Skeletal muscle tissue (tissue), 4 donors: ENCODE measurements around the gene TNNI3K. TPM values are rescaled to one million over a fixed set of nuclear protein-coding genes. Genes with fewer than 3 reads are reported as not detected.

Experiments
- H3K27ac ChIP-seq: one replicate; pipeline ENCODE4 v1.7.0; 2013; ENCODE audit warnings: mild to moderate bottlenecking, low read depth, low read length, inconsistent platforms
- H3K27me3 ChIP-seq, 3 donors: one replicate each; pipeline ENCODE4 v1.7.0; 2013; ENCODE audit warnings: low read length in 3 of 3; ENCODE audit not compliant: control insufficient read depth in 3 of 3, insufficient read depth in 3 of 3
- H3K36me3 ChIP-seq, 3 donors: one replicate each; pipeline ENCODE4 v1.7.0; 2013; ENCODE audit warnings: low read length in 3 of 3; ENCODE audit not compliant: control insufficient read depth in 3 of 3, insufficient read depth in 3 of 3
- H3K4me1 ChIP-seq, 3 donors: one replicate each; pipeline ENCODE4 v1.7.0; 2013; ENCODE audit warnings: low read length in 3 of 3, mild to moderate bottlenecking in 3 of 3; ENCODE audit not compliant: control insufficient read depth in 3 of 3, insufficient read depth in 3 of 3
- H3K4me3 ChIP-seq, 3 donors: one replicate each; pipeline ENCODE4 v1.7.0; 2013; ENCODE audit warnings: low read length in 3 of 3
- H3K9ac ChIP-seq, 3 donors: one replicate each; pipeline ENCODE4 v1.7.0; 2013; ENCODE audit warnings: low read length in 3 of 3, mild to moderate bottlenecking in 3 of 3, moderate library complexity in 2 of 3, low read depth in 1 of 3
- H3K9me3 ChIP-seq, 3 donors: one replicate each; pipeline ENCODE4 v1.7.0; 2013; ENCODE audit warnings: low read length in 3 of 3; ENCODE audit not compliant: control insufficient read depth in 3 of 3
- total RNA-seq: library from RNA; depleted of rRNA; stranded (reverse); fragments of >200 nt; gene quantifications from one replicate; pipeline ENCODE4 v1.2.3, GENCODE V29; 2014
- donor health status: Osteomylitis.

TNNI3K gene
- total RNA-seq, 1 donor from 2014 or later, result 2.1 TPM

DNA sequence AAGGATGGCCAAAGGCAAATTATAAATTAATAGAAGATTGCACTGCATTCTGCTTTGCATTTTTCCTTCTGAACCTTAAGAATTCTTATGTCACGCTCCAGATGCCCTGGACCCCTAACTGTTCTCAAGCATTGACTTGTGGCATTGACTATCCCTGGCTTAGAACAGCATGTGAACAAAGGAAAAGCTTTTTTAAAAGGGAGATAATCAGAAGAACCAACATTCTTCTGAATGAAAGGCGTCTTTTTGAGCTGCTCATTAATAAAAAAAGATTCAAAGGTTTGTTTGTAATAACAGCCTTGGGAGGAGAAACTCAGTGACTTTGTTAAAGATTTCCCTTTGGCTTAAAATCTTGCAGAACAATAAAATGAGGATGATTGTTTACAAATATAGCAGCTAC, 105.5 kb downstream of the TNNI3K start:
- no peaks in the 10 kb centered on the region for H3K9me3 ChIP-seq
- no peak overlapping the region for H3K9ac ChIP-seq
- no peaks in the 10 kb centered on the region for H3K4me1 ChIP-seq
- H3K36me3 ChIP-seq, result no peaks in the 10 kb centered on the region
- H3K4me3 ChIP-seq, result no peak overlapping the region
- no peaks in the 10 kb centered on the region for H3K27me3 ChIP-seq
- H3K27ac ChIP-seq, result no peak overlapping the region

DNA sequence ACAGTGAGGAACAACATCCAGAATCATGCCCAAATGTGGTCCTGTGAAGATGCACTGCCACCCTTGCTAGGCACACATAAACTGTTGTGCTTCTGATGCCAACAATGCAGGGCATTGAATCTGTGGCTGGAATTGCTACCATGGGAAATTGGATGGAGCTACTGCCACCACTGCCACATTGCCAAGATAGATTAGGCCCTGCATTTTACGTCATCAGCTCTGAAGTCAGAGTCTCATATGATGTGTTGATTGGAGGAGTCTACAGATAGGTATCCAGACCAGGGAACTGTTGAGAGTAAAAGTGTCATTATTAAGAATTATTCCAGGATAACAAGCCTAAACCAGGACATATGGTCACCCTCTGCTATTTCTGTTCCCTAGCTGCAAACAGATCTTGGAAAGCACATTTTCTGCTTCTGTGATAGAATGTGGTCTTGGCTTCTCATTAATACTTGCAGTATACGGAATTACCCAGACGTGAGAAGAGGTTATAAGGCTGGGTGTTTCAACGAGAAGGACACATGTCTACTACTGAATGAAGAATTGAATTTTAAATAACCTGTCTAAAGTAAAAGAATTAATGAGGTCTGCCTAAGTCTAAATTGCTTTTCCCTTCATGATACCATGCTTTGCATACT, 106.6 kb downstream of the TNNI3K start:
- H3K27ac ChIP-seq, result no peak overlapping the region
- no peaks in the 10 kb centered on the region for H3K27me3 ChIP-seq
- H3K4me3 ChIP-seq, result no peak overlapping the region
- H3K4me1 ChIP-seq, result no peaks in the 10 kb centered on the region
- no peak overlapping the region for H3K9ac ChIP-seq
- no peaks in the 10 kb centered on the region for H3K36me3 ChIP-seq
- no peaks in the 10 kb centered on the region for H3K9me3 ChIP-seq

DNA sequence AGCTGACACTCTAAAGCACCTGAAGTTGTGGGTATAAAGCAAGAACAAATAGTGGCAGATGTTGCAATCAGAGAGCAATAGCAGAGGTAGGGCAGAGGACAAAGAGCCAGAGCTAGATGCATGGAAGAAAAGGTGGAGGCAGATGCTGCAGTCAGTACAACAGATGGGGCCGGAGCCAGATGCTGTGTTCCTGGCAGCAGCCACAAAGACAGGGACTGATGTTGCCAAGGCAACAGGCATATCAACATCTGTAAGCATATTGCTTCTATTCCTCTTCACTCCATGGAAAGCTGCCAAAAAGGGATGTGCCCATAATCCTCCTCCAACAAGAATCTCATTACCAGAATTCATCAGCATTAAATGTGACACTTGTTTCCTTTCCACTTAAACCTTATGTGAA, 108.0 kb downstream of the TNNI3K start:
- Histone ChIP-seq H3K27me3 (no peaks in the 10 kb centered on the region), H3K9ac (no peak overlapping the region), H3K9me3 (no peaks in the 10 kb centered on the region), H3K27ac (no peak overlapping the region), H3K36me3 (no peaks in the 10 kb centered on the region), H3K4me1 (no peaks in the 10 kb centered on the region), H3K4me3 (no peak overlapping the region)

DNA sequence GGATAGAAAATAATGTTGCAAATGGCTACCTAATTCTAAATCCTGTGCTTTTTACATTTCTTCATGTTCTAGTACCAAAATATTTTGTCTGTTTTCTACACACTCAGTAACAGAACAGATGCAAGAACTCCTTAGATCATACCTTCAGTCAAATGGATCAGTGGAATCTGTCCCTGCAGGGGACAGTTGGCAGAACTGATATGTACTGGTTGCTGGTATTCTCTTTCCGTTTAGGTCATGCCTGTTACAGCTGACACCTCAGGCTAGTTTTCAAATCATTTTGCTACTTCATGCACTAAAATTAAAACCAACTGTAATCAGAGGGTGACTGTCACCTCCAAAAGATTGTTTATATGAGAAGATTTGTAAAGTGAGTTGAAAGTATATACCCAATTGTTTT, 109.2 kb downstream of the TNNI3K start:
- H3K27me3 ChIP-seq, result no peaks in the 10 kb centered on the region
- no peak overlapping the region for H3K4me3 ChIP-seq
- no peaks in the 10 kb centered on the region for H3K9me3 ChIP-seq
- H3K27ac ChIP-seq, result no peak overlapping the region
- no peak overlapping the region for H3K9ac ChIP-seq
- H3K4me1 ChIP-seq, result no peaks in the 10 kb centered on the region
- no peaks in the 10 kb centered on the region for H3K36me3 ChIP-seq

DNA sequence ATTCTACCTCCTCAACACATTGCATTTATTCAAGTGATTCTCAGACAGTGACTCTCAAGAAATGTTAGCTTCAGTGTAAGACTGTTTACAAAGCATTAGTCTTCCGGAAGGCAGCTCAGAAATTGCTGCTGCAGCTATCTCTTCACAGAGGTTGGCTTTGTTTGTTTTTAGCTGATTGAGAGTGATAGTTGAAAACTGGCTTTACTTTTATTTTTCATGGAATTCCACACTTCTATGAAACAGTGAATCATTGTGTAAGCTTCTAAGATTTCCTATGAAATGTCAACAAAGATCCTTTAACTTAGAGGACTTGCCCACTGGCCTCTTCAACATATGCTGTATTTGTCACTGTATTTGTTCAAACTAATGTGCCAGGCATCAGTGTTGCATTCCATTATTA, 121.3 kb downstream of the TNNI3K start:
- no peak overlapping the region for H3K27ac ChIP-seq
- H3K9ac ChIP-seq, result no peak overlapping the region
- H3K4me1 ChIP-seq, result no peaks in the 10 kb centered on the region
- no peaks in the 10 kb centered on the region for H3K27me3 ChIP-seq
- H3K36me3 ChIP-seq, result no peaks in the 10 kb centered on the region
- H3K4me3 ChIP-seq, result no peak overlapping the region
- no peaks in the 10 kb centered on the region for H3K9me3 ChIP-seq

DNA sequence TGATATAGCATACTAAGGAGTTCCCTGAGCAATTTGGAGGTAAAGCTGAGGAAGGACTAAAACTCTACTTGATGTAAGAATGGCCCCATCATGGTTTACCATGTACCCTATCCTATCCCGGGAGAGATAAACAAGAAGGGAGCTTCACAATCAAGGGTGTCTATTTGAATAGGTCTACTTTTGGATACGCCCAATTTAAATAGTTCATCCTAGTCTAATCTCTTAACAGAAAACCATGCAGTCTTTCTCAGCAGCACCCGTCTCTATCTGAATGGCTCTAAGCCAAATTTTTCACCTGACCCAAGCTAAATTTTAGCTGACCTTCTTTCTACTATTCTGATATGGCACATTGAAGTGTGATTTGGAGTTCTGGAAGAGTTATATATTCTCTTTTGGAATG, 122.0 kb downstream of the TNNI3K start:
- Histone ChIP-seq H3K4me3 (no peak overlapping the region), H3K4me1 (no peaks in the 10 kb centered on the region), H3K9me3 (no peaks in the 10 kb centered on the region), H3K9ac (no peak overlapping the region), H3K36me3 (no peaks in the 10 kb centered on the region), H3K27ac (no peak overlapping the region), H3K27me3 (no peaks in the 10 kb centered on the region)

DNA sequence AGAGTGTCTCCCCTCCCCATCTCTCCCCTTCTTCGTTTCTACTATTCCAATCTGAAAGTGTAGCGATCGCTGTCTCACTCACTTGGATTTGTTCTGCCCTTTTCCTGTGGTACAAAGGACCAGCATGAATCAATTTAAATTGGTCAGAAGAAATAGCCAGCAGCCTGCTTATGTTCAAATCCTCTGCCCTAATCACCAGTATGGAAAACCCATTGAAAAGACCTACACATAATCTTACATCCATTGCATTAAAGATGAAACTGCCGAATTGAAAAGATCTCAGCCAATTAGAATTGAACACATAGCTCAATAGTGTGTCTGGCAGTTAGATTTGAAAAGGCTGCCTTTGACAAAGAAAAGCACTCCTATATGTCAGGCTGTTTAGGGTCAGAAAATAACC, 122.6 kb downstream of the TNNI3K start:
- Histone ChIP-seq H3K36me3 (no peaks in the 10 kb centered on the region), H3K27ac (no peak overlapping the region), H3K4me1 (no peaks in the 10 kb centered on the region), H3K27me3 (no peaks in the 10 kb centered on the region), H3K4me3 (no peak overlapping the region), H3K9ac (no peak overlapping the region), H3K9me3 (no peaks in the 10 kb centered on the region)

DNA sequence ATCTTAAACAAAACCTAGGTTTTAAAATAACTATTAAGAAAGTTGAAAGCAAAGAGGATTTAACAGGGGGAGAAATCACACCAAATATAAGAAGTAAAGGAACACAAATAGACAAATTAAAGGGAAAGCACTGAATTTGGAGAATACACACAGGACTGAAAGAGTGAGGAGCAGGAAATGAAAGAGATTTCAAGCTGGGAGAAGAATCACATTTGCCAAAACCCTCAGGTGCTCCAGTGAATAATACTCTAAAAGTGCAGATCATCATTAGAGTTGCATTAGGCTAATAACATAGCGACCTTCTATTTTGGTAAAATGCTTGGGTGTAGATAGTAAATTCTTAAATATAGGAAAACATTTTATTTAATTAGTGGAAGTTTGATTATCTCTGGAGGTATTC, 127.5 kb downstream of the TNNI3K start:
- peaks cover 0 to 5% (median 0%) of the 10 kb centered on the region in 3 donors for H3K9me3 ChIP-seq
- no peaks in the 10 kb centered on the region for H3K36me3 ChIP-seq
- no peak overlapping the region for H3K4me3 ChIP-seq
- no peak overlapping the region for H3K27ac ChIP-seq
- no peak overlapping the region for H3K9ac ChIP-seq
- no peaks in the 10 kb centered on the region for H3K27me3 ChIP-seq
- no peaks in the 10 kb centered on the region for H3K4me1 ChIP-seq

DNA sequence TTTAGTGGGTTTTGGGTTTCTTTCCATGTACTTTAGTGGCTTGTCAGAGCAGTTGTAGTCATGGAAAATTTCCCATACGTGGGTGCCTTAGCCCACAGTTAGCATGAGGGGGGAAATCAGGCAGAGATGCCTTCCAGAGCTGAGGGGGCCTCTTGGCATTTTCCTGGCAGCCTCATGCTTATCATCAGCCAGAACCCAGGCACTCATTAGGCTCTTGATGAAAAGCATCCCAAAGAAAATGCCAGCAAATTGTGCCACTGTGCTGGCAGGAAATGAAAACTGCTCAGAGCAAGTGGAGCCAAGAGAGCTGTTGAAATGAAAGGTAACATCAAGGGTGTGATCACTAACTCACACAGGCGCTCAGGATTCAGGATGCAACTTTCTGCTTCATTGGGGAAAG, 128.0 kb downstream of the TNNI3K start:
- Histone ChIP-seq H3K27me3 (no peaks in the 10 kb centered on the region), H3K27ac (no peak overlapping the region), H3K4me1 (no peaks in the 10 kb centered on the region), H3K9me3 (peaks cover 0 to 5% (median 0%) of the 10 kb centered on the region in 3 donors), H3K4me3 (no peak overlapping the region), H3K36me3 (no peaks in the 10 kb centered on the region), H3K9ac (no peak overlapping the region)

DNA sequence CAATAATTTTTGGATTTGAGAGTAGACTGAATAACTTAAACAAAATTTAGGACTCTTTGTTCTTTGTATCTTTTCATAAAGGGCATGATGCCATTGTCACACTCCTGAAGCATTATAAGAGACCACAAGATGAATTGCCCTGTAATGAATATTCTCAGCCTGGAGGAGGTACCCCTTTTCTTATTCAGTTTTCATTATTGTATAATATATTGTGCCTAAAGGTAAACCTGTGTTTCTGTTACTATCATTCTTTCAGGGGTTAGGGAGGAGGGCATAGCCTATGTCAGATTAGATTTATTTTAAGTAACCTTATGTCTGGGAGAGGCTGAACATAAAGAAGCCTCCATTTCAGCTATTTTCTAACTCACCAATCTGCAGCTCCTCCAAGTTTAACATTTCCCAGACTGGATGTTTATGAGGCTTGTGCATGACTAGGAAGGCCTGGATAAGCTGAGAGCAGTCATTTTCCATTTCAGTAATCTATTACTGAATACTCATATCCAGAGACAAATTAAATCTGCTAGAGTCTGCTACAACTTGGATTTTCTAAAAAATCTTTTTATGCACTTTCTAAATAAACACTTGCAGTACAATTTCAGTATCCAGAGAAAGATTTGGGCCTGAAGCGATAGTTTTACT, 132.1 kb downstream of the TNNI3K start:
- Histone ChIP-seq H3K27ac (no peak overlapping the region), H3K36me3 (peaks cover 0 to 3% (median 2%) of the 10 kb centered on the region in 3 donors), H3K27me3 (no peaks in the 10 kb centered on the region), H3K4me3 (no peak overlapping the region), H3K4me1 (no peaks in the 10 kb centered on the region), H3K9me3 (peaks cover 0 to 5% (median 0%) of the 10 kb centered on the region in 3 donors), H3K9ac (no peak overlapping the region)
